ENCODE measurements around the gene NR4A1.

DNA sequence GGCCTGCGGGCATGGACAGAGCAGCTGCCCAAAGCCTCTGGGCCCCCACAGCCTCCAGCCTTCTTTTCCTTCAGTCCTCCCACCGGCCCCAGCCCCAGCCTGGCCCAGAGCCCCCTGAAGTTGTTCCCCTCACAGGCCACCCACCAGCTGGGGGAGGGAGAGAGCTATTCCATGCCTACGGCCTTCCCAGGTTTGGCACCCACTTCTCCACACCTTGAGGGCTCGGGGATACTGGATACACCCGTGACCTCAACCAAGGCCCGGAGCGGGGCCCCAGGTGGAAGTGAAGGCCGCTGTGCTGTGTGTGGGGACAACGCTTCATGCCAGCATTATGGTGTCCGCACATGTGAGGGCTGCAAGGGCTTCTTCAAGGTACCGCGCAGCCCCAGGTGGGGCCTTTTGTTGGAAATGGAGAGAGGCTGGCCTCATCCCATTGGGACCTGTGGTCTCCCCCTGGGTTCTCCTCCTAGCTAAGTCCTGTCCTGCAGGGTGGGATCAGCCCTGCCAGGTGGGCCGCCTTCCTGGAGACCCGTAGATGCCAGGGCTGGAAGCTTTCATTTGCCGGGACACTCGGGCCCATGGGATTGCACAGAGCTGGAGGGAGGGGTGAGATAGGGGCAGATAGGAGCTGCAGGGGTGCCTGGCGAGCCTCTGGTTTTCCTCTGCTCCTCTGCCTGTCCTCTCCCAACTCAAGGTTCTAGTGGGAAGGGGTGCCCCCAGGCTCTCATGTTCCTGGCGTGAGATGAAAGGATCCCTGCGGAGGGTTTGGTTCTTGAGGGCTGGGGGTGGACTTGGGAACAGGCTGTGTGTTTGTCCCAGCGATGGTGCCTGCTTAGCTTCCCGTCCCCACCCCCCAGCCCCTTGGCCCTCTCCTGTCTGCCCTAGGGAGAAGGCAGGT lies 3.8 kb downstream of the NR4A1 start:
- TF ChIP-seq EZH2 (IDR thresholded peaks at IDR 0.05), result no peak
- no peak for TF ChIP-seq POLR2AphosphoS5 (IDR thresholded peaks at IDR 0.05; ENCODE audit: borderline replicate concordance, low read depth, low read length)
- TF ChIP-seq FOXP2 (optimal IDR thresholded peaks at IDR 0.05; ENCODE audit: control extremely low read depth, extremely low read length, insufficient read depth), result no peak
